Natural killer cell (primary cell): Measurements from ENCODE around the gene SDC3. TPM values are rescaled to one million over a fixed set of nuclear protein-coding genes. Genes with fewer than 3 reads are reported as not detected.

Source experiments
- ATAC-seq, 3 donors: fragments of 150-1000 bp in 2 of 3; fragments of 200-7000 bp in 1 of 3; cut with Tn5 transposase; 1 replicate in 1 of 3; 2 replicates in 2 of 3; pipeline ENCODE4 v1.10.0; 2021; ENCODE audit warnings: mild to moderate bottlenecking in 2 of 3, moderate library complexity in 2 of 3
- DNase-seq, 2 donors: peaks; one replicate each; pipeline versions ENCODE4 v3.0.0 to v3.0.0-alpha.2; 2013 to 2021; ENCODE audit warnings: mixed read lengths in 1 of 2
- H3K27ac ChIP-seq: one replicate; pipeline ENCODE4 v1.5.1; 2013; ENCODE audit warnings: mild to moderate bottlenecking, low read length
- H3K27me3 ChIP-seq: one replicate; pipeline ENCODE4 v1.6.1; 2013; ENCODE audit warnings: low read length; ENCODE audit not compliant: control insufficient read depth, insufficient read depth
- H3K36me3 ChIP-seq: one replicate; pipeline ENCODE4 v1.6.1; 2013; ENCODE audit warnings: low read length; ENCODE audit not compliant: control insufficient read depth, insufficient read depth
- H3K4me1 ChIP-seq: one replicate; pipeline ENCODE4 v1.6.1; 2013; ENCODE audit warnings: low read length; ENCODE audit not compliant: control insufficient read depth, insufficient read depth
- H3K4me3 ChIP-seq: one replicate; pipeline ENCODE4 v1.5.1; 2013; ENCODE audit warnings: low read length
- H3K9me3 ChIP-seq: one replicate; pipeline ENCODE4 v1.6.1; 2013; ENCODE audit warnings: low read length; ENCODE audit not compliant: control insufficient read depth, insufficient read depth
- H3K27ac Mint-ChIP-seq, 2 donors: one replicate each; pipeline ENCODE4 v1.8.0; 2022; ENCODE audit warnings: mild to moderate bottlenecking in 2 of 2, mixed read lengths in 2 of 2, moderate library complexity in 1 of 2
- H3K27me3 Mint-ChIP-seq, 2 donors: one replicate each; pipeline ENCODE4 v1.8.0; 2022; ENCODE audit warnings: low read depth in 2 of 2, mixed read lengths in 2 of 2
- H3K36me3 Mint-ChIP-seq: one replicate; pipeline ENCODE4 v1.8.0; 2022; ENCODE audit warnings: mixed read lengths
- H3K4me1 Mint-ChIP-seq, 2 donors: one replicate each; pipeline ENCODE4 v1.8.0; 2022; ENCODE audit warnings: mixed read lengths in 2 of 2
- H3K4me3 Mint-ChIP-seq: one replicate; pipeline ENCODE4 v1.8.0; 2022; ENCODE audit warnings: mild to moderate bottlenecking, moderate library complexity, mixed read lengths
- H3K9me3 Mint-ChIP-seq, 2 donors: one replicate each; pipeline ENCODE4 v1.8.0; 2022; ENCODE audit warnings: mixed read lengths in 2 of 2
- CTCF ChIP-seq: fragments of 200-600 bp; IDR thresholded peaks from one replicate; pipeline ENCODE4 v1.8.0; 2022; ENCODE audit warnings: antibody characterized with exemption
- WGBS: methylation state at CpG from one replicate; pipeline ENCODE4 v1.1.7; 2013; ENCODE audit warnings: missing lambda C conversion rate; ENCODE audit not compliant: insufficient coverage; 5-methylcytosine and 5-hydroxymethylcytosine counted together
- intact Hi-C: fragments of 100-400 bp; cut with micrococcal nuclease; formaldehyde crosslinking; loops from one replicate; pipeline ENCODE4 v1.14.2; 2022
- total RNA-seq, 4 donors: library from RNA; stranded (reverse); fragments of 120-200 nt in 1 of 4; gene quantifications; one replicate each; pipeline versions ENCODE4 v1.2.3 to v1.2.4, GENCODE V29; 2013 to 2022

Gene SDC3
- total RNA-seq, 3 donors from 2014 or later (not counting 1 experiment from before 2014, with no cell fraction given) = 0.33 to 0.63 TPM; not detected in 1

DNA sequence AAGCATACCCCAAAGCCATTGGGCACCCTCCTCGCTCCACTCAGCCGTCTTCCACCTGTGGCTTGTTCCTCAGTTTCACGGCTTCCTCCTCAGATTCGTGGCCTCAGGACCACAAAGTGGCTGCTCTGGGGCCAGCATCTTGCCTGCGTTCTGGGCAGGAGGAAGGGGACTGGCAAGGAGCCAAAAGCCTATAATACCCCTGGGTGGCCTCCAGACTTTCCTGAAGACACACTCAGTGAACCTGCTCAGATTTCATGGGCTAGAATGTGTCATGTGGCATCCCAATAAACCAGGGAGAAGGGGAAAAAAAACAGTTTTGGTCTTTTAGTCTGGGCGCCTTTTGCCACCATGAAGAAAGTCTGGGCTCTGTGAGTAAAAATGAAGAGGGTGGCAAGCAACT, 62.0 kb downstream of the SDC3 start:
- intact Hi-C loops = no loop called here
- peaks cover 10% of the 10 kb centered on the region for H3K27me3 ChIP-seq
- H3K27me3 Mint-ChIP-seq = peaks cover 51 to 65% of the 10 kb centered on the region in 2 donors

DNA sequence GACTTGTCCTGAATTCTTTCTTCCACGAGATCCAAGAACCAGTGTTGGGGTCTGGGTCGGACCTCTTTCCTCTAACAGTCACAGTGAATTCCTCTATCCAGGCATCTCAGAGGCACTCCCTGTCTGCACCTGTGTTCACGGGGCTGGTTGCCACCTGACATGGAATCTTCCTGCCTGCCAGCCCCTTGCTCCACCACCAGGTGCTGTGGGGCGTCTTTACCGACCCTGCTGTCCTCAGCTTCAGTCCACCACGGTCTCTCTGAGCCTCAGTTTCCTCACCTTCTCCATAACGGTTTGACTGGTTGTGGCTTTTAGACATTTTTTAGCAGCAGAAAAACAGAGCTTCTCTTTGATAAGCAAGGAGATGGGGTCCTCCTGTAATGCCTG, 62.7 kb downstream of the SDC3 start:
- no peaks in the 10 kb centered on the region for H3K9me3 Mint-ChIP-seq
- Histone ChIP-seq H3K36me3 (no peaks in the 10 kb centered on the region), H3K4me3 (no peak overlapping the region), H3K9me3 (no peaks in the 10 kb centered on the region), H3K4me1 (no peaks in the 10 kb centered on the region), H3K27me3 (peaks cover 8% of the 10 kb centered on the region), H3K27ac (no peak overlapping the region)
- DNase-seq (no peak), ATAC-seq (no peak)
- no peak overlapping the region for H3K27ac Mint-ChIP-seq
- peaks cover 56 to 72% of the 10 kb centered on the region in 2 donors for H3K27me3 Mint-ChIP-seq
- no peak for TF ChIP-seq CTCF
- 50% methylated on average over 7 of the region's 7 CpGs for WGBS
- no peak overlapping the region for H3K4me3 Mint-ChIP-seq
- H3K36me3 Mint-ChIP-seq = no peaks in the 10 kb centered on the region
- H3K4me1 Mint-ChIP-seq = no peaks in the 10 kb centered on the region
- intact Hi-C loops = no loop called here

More for the DNA sequence above, 62.0 kb downstream of the SDC3 start:
- no peak overlapping the region for H3K4me3 ChIP-seq
- no peak for TF ChIP-seq CTCF
- no peaks in the 10 kb centered on the region for H3K4me1 Mint-ChIP-seq
- no peaks in the 10 kb centered on the region for H3K36me3 ChIP-seq
- no peaks in the 10 kb centered on the region for H3K9me3 ChIP-seq
- ATAC-seq = no peak
- no peak overlapping the region for H3K27ac ChIP-seq
- H3K4me3 Mint-ChIP-seq = no peak overlapping the region
- H3K27ac Mint-ChIP-seq = no peak overlapping the region
- DNase-seq = no peak
- H3K9me3 Mint-ChIP-seq = no peaks in the 10 kb centered on the region
- H3K4me1 ChIP-seq = no peaks in the 10 kb centered on the region
- H3K36me3 Mint-ChIP-seq = no peaks in the 10 kb centered on the region
- 59% methylated on average over 6 of the region's 6 CpGs for WGBS

DNA sequence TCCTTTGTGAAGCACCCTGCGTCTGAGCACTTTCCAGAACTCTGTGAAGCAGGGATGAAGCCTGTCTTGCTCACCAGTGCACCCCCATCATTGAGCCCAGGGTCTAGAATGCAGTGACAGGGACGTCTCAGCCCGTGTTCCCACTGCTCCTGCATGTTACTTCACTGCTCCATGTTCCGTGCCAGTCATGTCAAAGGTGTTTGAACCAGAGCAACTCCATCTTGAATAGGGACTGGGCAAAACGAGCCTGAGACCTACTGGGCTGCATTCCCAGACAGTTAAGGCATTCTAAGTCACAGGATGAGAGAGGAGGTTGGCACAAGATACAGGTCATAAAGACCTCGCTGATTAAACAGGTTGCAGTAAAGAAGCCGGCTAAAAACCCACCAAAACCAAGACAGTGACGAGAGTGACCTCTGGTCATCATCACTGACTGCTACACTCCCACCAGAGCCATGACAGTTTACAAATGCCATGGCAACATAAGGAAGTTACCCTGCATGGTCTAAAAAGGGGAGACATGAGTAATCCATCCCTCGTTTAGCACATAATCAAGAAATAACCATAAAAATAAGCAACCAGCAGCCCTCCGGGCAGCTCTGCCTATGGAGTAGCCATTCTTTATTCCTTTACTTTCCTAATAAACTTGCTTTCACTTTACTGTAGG, 63.2 kb downstream of the SDC3 start:
- no peak overlapping the region for H3K4me3 ChIP-seq
- no peaks in the 10 kb centered on the region for H3K4me1 ChIP-seq
- H3K9me3 ChIP-seq = no peaks in the 10 kb centered on the region
- no peaks in the 10 kb centered on the region for H3K9me3 Mint-ChIP-seq
- intact Hi-C loops = no loop called here
- ATAC-seq = no peak
- peaks cover 57 to 73% of the 10 kb centered on the region in 2 donors for H3K27me3 Mint-ChIP-seq
- no peak for TF ChIP-seq CTCF
- no peaks in the 10 kb centered on the region for H3K36me3 ChIP-seq
- peaks cover 8% of the 10 kb centered on the region for H3K27me3 ChIP-seq
- no peak overlapping the region for H3K27ac Mint-ChIP-seq
- no peaks in the 10 kb centered on the region for H3K36me3 Mint-ChIP-seq
- H3K27ac ChIP-seq = no peak overlapping the region
- H3K4me1 Mint-ChIP-seq = no peaks in the 10 kb centered on the region
- 65% methylated on average over 10 of the region's 10 CpGs for WGBS
- no peak for DNase-seq
- H3K4me3 Mint-ChIP-seq = no peak overlapping the region

GRCh38 chr1:30844631-30845030, 63.9 kb downstream of the SDC3 start:
- Mint-ChIP-seq H3K9me3 (no peaks in the 10 kb centered on the region), H3K36me3 (no peaks in the 10 kb centered on the region), H3K4me1 (no peaks in the 10 kb centered on the region), H3K27ac (no peak overlapping the region), H3K27me3 (peaks cover 62 to 68% of the 10 kb centered on the region in 2 donors), H3K4me3 (no peak overlapping the region)
- H3K4me3 ChIP-seq = no peak overlapping the region
- no peak for TF ChIP-seq CTCF
- peaks cover 8% of the 10 kb centered on the region for H3K27me3 ChIP-seq
- DNase-seq (no peak), ATAC-seq (no peak)
- WGBS = 29% methylated on average over 5 of the region's 5 CpGs
- intact Hi-C loops = no loop called here
- H3K4me1 ChIP-seq = no peaks in the 10 kb centered on the region
- H3K36me3 ChIP-seq = no peaks in the 10 kb centered on the region
- no peaks in the 10 kb centered on the region for H3K9me3 ChIP-seq
- no peak overlapping the region for H3K27ac ChIP-seq
